AG04450 (cell line): Measurements from ENCODE around the gene FADS2. TPM values are rescaled to one million over a fixed set of nuclear protein-coding genes. Genes with fewer than 3 reads are reported as not detected.

ENCODE experiments used
- CTCF ChIA-PET: fragments of 300-600, 350-600 bp; formaldehyde crosslinking; extraction: SDS; loops from one replicate; lab custom pipeline; 2022; ENCODE audit warnings: antibody characterized with exemption, inconsistent platforms; lab: Charles Lee
- POLR2A ChIA-PET: fragments of 350-600 bp; formaldehyde crosslinking; extraction: SDS; loops from one replicate; lab custom pipeline; 2021; ENCODE audit warnings: antibody characterized with exemption, inconsistent platforms; lab: Yijun Ruan, JAX
- DNase-seq: peaks from one replicate; pipeline ENCODE4 v3.0.0-alpha.2; 2011; ENCODE audit warnings: low read depth, low spot score
- H3K27ac ChIP-seq: one replicate; pipeline ENCODE4 v1.5.1; 2012; ENCODE audit warnings: low read depth, low read length, control low read depth
- H3K27me3 ChIP-seq: one replicate; pipeline ENCODE4 v1.6.0; 2012; ENCODE audit warnings: low read length; ENCODE audit not compliant: control insufficient read depth, insufficient read depth
- H3K4me3 ChIP-seq: 2 replicates; pipeline ENCODE4 v1.5.1; 2011; ENCODE audit warnings: mild to moderate bottlenecking, low read depth, low read length, control low read depth
- H3K9me3 ChIP-seq: 2 replicates; pipeline ENCODE4 v1.5.1; 2012; ENCODE audit warnings: low read length; ENCODE audit not compliant: control insufficient read depth, insufficient read depth
- polyA plus RNA-seq: library from polyadenylated mRNA; depleted of rRNA; stranded (reverse); fragments of >200 nt; gene quantifications from 2 replicates; pipeline ENCODE4 v1.2.3, GENCODE V29; 2011
- TF ChIP-seq, protein P1 (sequence below): IDR thresholded peaks from 2 replicates; pipeline ENCODE4 v1.5.1; 2011; ENCODE audit warnings: low read depth, low read length, control low read depth, inconsistent platforms

The FADS2 gene
- polyA plus RNA-seq, 1 experiment: 183 TPM

DNA sequence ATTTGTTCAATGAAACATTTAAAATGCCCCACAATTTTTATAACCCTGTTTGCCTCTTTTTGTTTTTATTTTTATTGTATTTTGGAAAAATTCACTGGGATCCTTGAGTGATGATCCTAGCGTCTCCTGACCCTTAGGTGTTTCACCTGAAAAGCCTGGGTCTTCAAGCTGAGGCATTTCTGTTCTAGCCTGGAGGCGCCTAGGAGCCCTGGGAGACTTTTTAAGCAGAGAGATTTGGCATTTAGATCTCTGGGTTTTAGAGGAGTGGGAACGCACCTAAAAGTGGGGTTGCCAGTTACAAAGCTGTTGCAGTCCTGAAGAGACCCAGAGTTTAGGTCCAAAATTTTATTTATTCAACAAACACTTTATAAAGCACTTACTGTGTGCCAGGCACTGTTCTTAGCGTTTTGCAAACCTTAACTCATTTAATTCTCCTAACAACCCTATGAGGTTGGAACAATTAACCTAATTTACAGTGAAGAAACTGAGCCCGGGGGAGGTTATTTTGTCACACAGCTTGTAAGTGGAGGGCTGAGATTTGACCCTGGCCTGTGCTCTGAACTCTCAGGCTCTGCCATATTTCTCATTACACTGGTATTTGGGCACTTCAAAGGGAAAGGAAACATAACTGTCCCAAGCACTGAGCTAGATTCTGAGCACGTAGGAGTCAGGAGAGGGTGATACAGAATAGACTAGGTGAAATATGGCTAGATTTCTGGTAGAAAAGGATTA lies 10.5 kb upstream of the FADS2 start:
- H3K4me3 ChIP-seq: peak overlapping the region; percentile 89
- peaks cover 2% of the 10 kb centered on the region; the same call in 1 of the 2 replicates for H3K9me3 ChIP-seq
- ChIA-PET CTCF (interaction anchor here (1.1 to 6.3 kb wide), 3 partner anchors 12 to 265 kb away, joined by 4 to 68 read pairs (median 5); no protein-coding TSS in a partner anchor), POLR2A (interaction anchor here (0.8 to 2.6 kb wide), 3 partner anchors 11 to 150 kb away, joined by 4 to 29 read pairs (median 4); partner anchors contain the start of gene FADS2)
- TF ChIP-seq, protein P1, sequence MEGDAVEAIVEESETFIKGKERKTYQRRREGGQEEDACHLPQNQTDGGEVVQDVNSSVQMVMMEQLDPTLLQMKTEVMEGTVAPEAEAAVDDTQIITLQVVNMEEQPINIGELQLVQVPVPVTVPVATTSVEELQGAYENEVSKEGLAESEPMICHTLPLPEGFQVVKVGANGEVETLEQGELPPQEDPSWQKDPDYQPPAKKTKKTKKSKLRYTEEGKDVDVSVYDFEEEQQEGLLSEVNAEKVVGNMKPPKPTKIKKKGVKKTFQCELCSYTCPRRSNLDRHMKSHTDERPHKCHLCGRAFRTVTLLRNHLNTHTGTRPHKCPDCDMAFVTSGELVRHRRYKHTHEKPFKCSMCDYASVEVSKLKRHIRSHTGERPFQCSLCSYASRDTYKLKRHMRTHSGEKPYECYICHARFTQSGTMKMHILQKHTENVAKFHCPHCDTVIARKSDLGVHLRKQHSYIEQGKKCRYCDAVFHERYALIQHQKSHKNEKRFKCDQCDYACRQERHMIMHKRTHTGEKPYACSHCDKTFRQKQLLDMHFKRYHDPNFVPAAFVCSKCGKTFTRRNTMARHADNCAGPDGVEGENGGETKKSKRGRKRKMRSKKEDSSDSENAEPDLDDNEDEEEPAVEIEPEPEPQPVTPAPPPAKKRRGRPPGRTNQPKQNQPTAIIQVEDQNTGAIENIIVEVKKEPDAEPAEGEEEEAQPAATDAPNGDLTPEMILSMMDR: no peak
- peak overlapping the region; percentile 68 for H3K27ac ChIP-seq
- DNase-seq: no peak
- H3K27me3 ChIP-seq: no peaks in the 10 kb centered on the region

- TF ChIP-seq, protein P1: no peak
- H3K9me3 ChIP-seq: peaks cover 2% of the 10 kb centered on the region; the same call in 1 of the 2 replicates
- no peak overlapping the region for H3K27ac ChIP-seq
- ChIA-PET POLR2A (no interaction called here), CTCF (interaction anchor here (0.8 to 2.4 kb wide), 4 partner anchors 9 to 288 kb away, joined by 4 to 7 read pairs (median 6); no protein-coding TSS in a partner anchor)
- H3K4me3 ChIP-seq: no peak overlapping the region
- DNase-seq: no peak
- no peaks in the 10 kb centered on the region for H3K27me3 ChIP-seq
Observed at GRCh38 chr11:61820174-61820573, 7.9 kb upstream of the FADS2 start.

GRCh38 chr11:61826930-61827570 lies 1.1 kb upstream of the FADS2 start:
- TF ChIP-seq, protein P1: no peak
- peak overlapping the region; percentile 87 for H3K4me3 ChIP-seq
- CTCF ChIA-PET: no interaction called here
- POLR2A ChIA-PET: interaction anchor here (1.5 kb wide), 1 partner anchor 30 kb away, joined by 13 read pairs; no protein-coding TSS in a partner anchor
- H3K27ac ChIP-seq: peak overlapping the region; percentile 65
- no peaks in the 10 kb centered on the region for H3K9me3 ChIP-seq
- no peak for DNase-seq
- H3K27me3 ChIP-seq: no peaks in the 10 kb centered on the region

- ChIA-PET POLR2A (interaction anchor here (0.5 to 2.7 kb wide), 4 partner anchors 12 to 60 kb away, joined by 4 to 29 read pairs (median 8); partner anchors contain the start of gene FADS1), CTCF (interaction anchor here (1.0 to 1.8 kb wide), 5 partner anchors 8 to 141 kb away, joined by 3 to 11 read pairs (median 4); no protein-coding TSS in a partner anchor)
- Histone ChIP-seq H3K9me3 (no peaks in the 10 kb centered on the region), H3K27me3 (no peaks in the 10 kb centered on the region), H3K27ac (peak overlapping the region; percentile 47), H3K4me3 (peak overlapping the region; percentile 87)
- no peak for DNase-seq
- TF ChIP-seq, protein P1: no peak
Observed at GRCh38 chr11:61828379-61828628, 204 bp downstream of the FADS2 start.
